Body of pancreas (tissue), 4 donors: ENCODE data around the gene AUNIP.

Experiments
- POLR2A ChIP-seq, 3 donors: fragments of 450-650 bp; IDR thresholded peaks; one replicate each; pipeline ENCODE4 v1.6.1; 2016; ENCODE audit warnings: antibody characterized with exemption in 3 of 3, mild to moderate bottlenecking in 2 of 3
- TF ChIP-seq, protein P1 (sequence below), 7 experiments: fragments of 450-650 bp in 4 of 7; fragments of 200-600 bp in 3 of 7; sonication (generic) in 3 of 7; IDR thresholded peaks; one replicate each; pipeline ENCODE4 v1.5.1; 2016 to 2019; ENCODE audit warnings: antibody characterized with exemption in 7 of 7

DNA sequence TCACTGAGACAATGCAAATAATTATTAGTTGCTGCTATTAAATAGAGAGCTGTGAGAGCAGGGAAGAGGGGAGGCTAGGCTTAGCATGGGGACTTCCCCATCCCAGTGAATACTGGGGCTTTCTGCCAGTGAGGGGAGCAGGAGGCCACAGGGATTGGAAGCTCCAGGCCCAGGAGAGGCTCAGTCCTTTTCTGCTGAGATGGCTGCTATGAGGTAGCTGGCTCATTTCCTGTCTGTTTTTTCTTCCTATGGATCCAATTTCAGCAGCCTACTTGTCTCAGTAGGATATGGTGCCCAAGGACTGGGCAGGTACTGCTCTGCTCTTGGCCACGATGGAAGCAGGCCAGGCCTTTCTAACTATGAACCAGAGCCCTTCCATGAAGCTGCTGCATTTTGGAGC lies 37.0 kb upstream of the AUNIP start:
- no peak for TF ChIP-seq POLR2A (IDR thresholded peaks at IDR 0.05)
- TF ChIP-seq, protein P1, sequence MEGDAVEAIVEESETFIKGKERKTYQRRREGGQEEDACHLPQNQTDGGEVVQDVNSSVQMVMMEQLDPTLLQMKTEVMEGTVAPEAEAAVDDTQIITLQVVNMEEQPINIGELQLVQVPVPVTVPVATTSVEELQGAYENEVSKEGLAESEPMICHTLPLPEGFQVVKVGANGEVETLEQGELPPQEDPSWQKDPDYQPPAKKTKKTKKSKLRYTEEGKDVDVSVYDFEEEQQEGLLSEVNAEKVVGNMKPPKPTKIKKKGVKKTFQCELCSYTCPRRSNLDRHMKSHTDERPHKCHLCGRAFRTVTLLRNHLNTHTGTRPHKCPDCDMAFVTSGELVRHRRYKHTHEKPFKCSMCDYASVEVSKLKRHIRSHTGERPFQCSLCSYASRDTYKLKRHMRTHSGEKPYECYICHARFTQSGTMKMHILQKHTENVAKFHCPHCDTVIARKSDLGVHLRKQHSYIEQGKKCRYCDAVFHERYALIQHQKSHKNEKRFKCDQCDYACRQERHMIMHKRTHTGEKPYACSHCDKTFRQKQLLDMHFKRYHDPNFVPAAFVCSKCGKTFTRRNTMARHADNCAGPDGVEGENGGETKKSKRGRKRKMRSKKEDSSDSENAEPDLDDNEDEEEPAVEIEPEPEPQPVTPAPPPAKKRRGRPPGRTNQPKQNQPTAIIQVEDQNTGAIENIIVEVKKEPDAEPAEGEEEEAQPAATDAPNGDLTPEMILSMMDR (IDR thresholded peaks at IDR 0.05) = no peak
